Body of pancreas (tissue), 4 donors: ENCODE results near the gene BPIFA1. TPM values are rescaled to one million over a fixed set of nuclear protein-coding genes. Genes with fewer than 3 reads are reported as not detected.
A peak's percentile ranks its signal among the peaks of the same experiment; 100 is the strongest.

ENCODE experiments used
- ATAC-seq: fragments of 150-250 bp; one replicate; pipeline ENCODE4 v1.9.1; 2016
- DNase-seq, 4 donors: peaks; one replicate each; pipeline ENCODE4 v3.0.0-alpha.2; 2019
- H3K27ac ChIP-seq, 4 donors: fragments of 200-600 bp; sonication (generic); 1 replicate in 3 of 4; 2 replicates in 1 of 4; pipeline versions ENCODE4 v1.5.1 to v1.6.1; 2016 to 2019; ENCODE audit warnings: mild to moderate bottlenecking in 1 of 4, mixed read lengths in 1 of 4, moderate library complexity in 1 of 4
- H3K27me3 ChIP-seq, 2 donors: fragments of 200-600 bp; sonication (generic); one replicate each; pipeline ENCODE4 v1.6.0; 2016; ENCODE audit warnings: mild to moderate bottlenecking in 1 of 2
- H3K36me3 ChIP-seq, 2 donors: fragments of 200-600 bp; sonication (generic); replicated peaks in 1 of 2; 2 replicates each; pipeline ENCODE4 v1.5.1; 2016; ENCODE audit warnings: low read depth in 2 of 2; ENCODE audit not compliant: insufficient read depth in 1 of 2
- H3K4me1 ChIP-seq: fragments of 200-600 bp; sonication (generic); one replicate; pipeline ENCODE4 v1.6.0; 2016
- H3K4me3 ChIP-seq, 2 donors: fragments of 200-600 bp; sonication (generic); 1 replicate in 1 of 2; 2 replicates in 1 of 2; pipeline ENCODE4 v1.5.1; 2016 to 2019
- H3K9me3 ChIP-seq, 3 donors: fragments of 200-600 bp; sonication (generic); 1 replicate in 2 of 3; 2 replicates in 1 of 3; pipeline ENCODE4 v1.5.1; 2016
- CTCF ChIP-seq, 7 experiments: fragments of 450-650 bp in 4 of 7; fragments of 200-600 bp in 3 of 7; sonication (generic) in 3 of 7; IDR thresholded peaks; one replicate each; pipeline ENCODE4 v1.5.1; 2016 to 2019; ENCODE audit warnings: antibody characterized with exemption in 7 of 7
- POLR2A ChIP-seq, 3 donors: fragments of 450-650 bp; IDR thresholded peaks; one replicate each; pipeline ENCODE4 v1.6.1; 2016; ENCODE audit warnings: antibody characterized with exemption in 3 of 3, mild to moderate bottlenecking in 2 of 3
- WGBS, 2 donors: methylation state at CpG; one replicate each; pipeline ENCODE4 v1.1.5; 2017; 5-methylcytosine and 5-hydroxymethylcytosine counted together
- intact Hi-C: fragments of 100-400 bp; cut with DNase I; formaldehyde crosslinking; loops from one replicate; pipeline ENCODE4 v1.15.1; 2023
- total RNA-seq, 2 donors: library from RNA; depleted of rRNA; stranded (reverse); fragments of >200 nt; gene quantifications; one replicate each; pipeline ENCODE4 v1.1.0, GENCODE V29; 2016

BPIFA1 gene
- total RNA-seq, 2 donors from 2014 or later: not detected

DNA sequence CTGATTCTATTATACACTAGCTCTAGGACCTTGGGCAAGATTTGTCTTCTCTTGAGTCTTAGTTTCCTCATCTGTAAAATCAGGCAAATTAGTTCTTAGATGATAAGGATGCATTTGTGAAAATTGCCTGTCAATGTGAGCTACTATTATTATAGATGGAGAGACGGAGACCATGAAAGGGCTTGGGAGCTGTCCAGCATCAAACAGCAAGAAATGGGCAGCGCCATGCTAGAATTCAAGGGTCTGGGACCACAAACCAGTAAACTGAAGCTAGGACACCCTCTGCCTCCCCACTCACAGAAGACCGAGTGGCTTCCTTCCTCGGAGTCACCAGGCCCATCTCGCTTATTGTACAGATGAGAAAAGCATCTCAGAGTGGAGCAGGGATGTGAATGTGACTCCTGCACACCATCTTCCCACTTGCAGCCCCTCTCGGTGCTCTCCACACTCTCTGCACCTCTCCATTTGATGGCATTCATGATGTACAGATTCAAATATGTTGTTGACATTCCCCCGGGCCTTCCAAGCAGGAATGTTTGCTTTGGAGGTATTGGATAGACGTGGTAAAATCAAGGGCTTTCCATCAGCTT is 42.8 kb upstream of the BPIFA1 start:
- no peaks in the 10 kb centered on the region for H3K27me3 ChIP-seq
- ATAC-seq (no peak), DNase-seq (no peak)
- peaks cover 22% of the 10 kb centered on the region for H3K4me1 ChIP-seq
- H3K4me3 ChIP-seq: no peak overlapping the region
- 49 to 54% methylated on average over 8 of the region's 8 CpGs for WGBS, 2 donors
- no peaks in the 10 kb centered on the region for H3K9me3 ChIP-seq
- TF ChIP-seq CTCF (IDR thresholded peaks at IDR 0.05) (no peak), POLR2A (IDR thresholded peaks at IDR 0.05) (no peak)
- H3K36me3 ChIP-seq: no peaks in the 10 kb centered on the region
- intact Hi-C loops: no loop called here
- H3K27ac ChIP-seq: no peak overlapping the region

- intact Hi-C loops: no loop called here
These were observed 36.8 kb upstream of the BPIFA1 start for GRCh38 chr20:33199026-33199425.

DNA sequence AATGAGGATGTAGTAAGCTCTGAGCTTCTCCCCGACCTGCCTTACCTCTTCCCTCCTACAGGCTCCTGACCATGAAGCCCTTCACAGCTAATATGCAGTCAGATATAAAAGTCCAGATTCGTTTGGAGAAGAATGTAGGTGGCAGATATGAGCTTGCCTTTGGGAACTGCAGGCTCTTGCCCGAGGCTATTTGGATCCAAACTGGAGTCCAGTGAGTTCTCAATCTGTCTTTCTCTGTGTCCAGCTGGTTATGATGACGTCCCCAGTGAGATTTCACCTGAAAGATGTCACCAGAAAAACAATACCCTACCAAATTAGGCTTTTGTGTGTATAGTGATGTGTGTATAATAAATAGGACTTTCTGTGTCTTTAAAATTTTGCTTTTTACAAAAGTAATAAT is 33.3 kb upstream of the BPIFA1 start:
- H3K27ac ChIP-seq: no peak overlapping the region
- no peaks in the 10 kb centered on the region for H3K4me1 ChIP-seq
- H3K36me3 ChIP-seq: no peaks in the 10 kb centered on the region
- DNase-seq: no peak
- H3K9me3 ChIP-seq: no peaks in the 10 kb centered on the region
- no peaks in the 10 kb centered on the region for H3K27me3 ChIP-seq
- no peak for TF ChIP-seq POLR2A (IDR thresholded peaks at IDR 0.05)
- TF ChIP-seq CTCF (IDR thresholded peaks at IDR 0.05): no peak
- intact Hi-C loops: no loop called here
- H3K4me3 ChIP-seq: no peak overlapping the region
- no peak for ATAC-seq
- WGBS, 2 donors: 36 to 42% methylated on average over 4 of the region's 4 CpGs

More at GRCh38 chr20:33199026-33199425, 36.8 kb upstream of the BPIFA1 start:
- ATAC-seq: no peak
- H3K9me3 ChIP-seq: no peaks in the 10 kb centered on the region
- H3K4me1 ChIP-seq: no peaks in the 10 kb centered on the region
- no peak for TF ChIP-seq CTCF (IDR thresholded peaks at IDR 0.05)
- no peak for TF ChIP-seq POLR2A (IDR thresholded peaks at IDR 0.05)
- H3K27me3 ChIP-seq: no peaks in the 10 kb centered on the region
- no peaks in the 10 kb centered on the region for H3K36me3 ChIP-seq
- no peak for DNase-seq
- 38 to 63% methylated on average over 2 to 3 of the region's 3 CpGs for WGBS, 2 donors
- H3K27ac ChIP-seq: no peak overlapping the region
- no peak overlapping the region for H3K4me3 ChIP-seq

DNA sequence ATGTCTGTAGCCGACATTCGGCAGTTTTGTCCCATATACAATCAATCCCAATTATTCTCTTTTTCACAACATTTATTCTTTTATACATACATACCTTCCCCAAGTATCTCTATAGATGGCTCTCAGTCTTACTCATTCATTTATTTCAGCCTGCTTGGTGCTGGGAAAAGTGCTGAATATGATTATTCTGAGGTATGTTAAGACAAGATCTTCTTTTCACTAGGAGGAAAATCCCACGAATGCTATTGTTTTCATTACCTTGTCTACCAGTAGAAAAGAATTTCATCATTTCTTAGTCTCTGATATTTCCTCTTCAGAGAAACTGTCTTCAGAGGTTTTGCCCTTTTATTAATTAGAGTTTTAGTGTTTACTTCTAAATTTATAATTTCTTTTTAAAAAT is 32.4 kb upstream of the BPIFA1 start:
- no peak for ATAC-seq
- 66 to 67% methylated on average over 3 of the region's 3 CpGs for WGBS, 2 donors
- Histone ChIP-seq H3K9me3 (no peaks in the 10 kb centered on the region), H3K27ac (no peak overlapping the region), H3K4me1 (no peaks in the 10 kb centered on the region), H3K27me3 (no peaks in the 10 kb centered on the region), H3K36me3 (no peaks in the 10 kb centered on the region), H3K4me3 (no peak overlapping the region)
- DNase-seq: no peak
- no peak for TF ChIP-seq CTCF (IDR thresholded peaks at IDR 0.05)
- no peak for TF ChIP-seq POLR2A (IDR thresholded peaks at IDR 0.05)
- intact Hi-C loops: no loop called here

DNA sequence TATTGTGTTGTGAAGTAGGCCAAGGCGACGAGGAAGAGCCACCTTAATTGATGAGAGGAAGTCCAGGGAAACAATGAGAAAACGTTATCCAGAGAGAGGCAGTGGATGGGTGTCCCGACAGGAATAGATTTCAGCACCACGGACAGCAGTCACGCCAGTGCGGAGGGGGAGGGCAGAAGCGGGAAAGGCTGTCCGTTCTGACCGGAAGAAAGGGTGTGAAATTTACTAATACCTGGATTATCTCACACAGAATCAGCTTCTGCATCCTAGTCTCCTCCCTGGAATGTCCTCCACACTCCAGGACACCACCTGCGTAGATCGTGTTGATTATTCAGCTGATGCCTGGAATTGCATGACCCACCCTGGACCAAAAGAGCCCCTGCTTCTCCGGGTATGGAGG is 26.0 kb upstream of the BPIFA1 start:
- H3K9me3 ChIP-seq: no peaks in the 10 kb centered on the region
- no peak overlapping the region for H3K4me3 ChIP-seq
- no peak overlapping the region for H3K27ac ChIP-seq
- ATAC-seq: peak; percentile 82
- DNase-seq: peak; percentile 75 to 82 (median 78)
- intact Hi-C loops: loop anchor here (10.0 kb wide), 2 partner anchors 115 to 305 kb away; no protein-coding TSS in a partner anchor
- 3 to 7% methylated on average over 13 of the region's 13 CpGs for WGBS, 2 donors
- no peaks in the 10 kb centered on the region for H3K27me3 ChIP-seq
- TF ChIP-seq CTCF (IDR thresholded peaks at IDR 0.05): no peak
- TF ChIP-seq POLR2A (IDR thresholded peaks at IDR 0.05): no peak
- no peaks in the 10 kb centered on the region for H3K36me3 ChIP-seq
- no peaks in the 10 kb centered on the region for H3K4me1 ChIP-seq
